AG09319 (cell line): ENCODE data around the gene ABCA1.

Experiments used
- DNase-seq: peaks from one replicate; pipeline ENCODE4 v3.0.0-alpha.2; 2010; ENCODE audit warnings: low read depth; ENCODE audit errors: extremely low read depth
- CTCF ChIP-seq: IDR thresholded peaks from 2 replicates; pipeline ENCODE4 v1.5.1; 2011; ENCODE audit warnings: low read depth, mild to moderate bottlenecking, inconsistent platforms, low read length, moderate library complexity

Gene ABCA1

GRCh38 chr9:104747245-104747564, 180.8 kb downstream of the ABCA1 start:
- TF ChIP-seq CTCF, result no peak
- DNase-seq, result no peak

GRCh38 chr9:104746798-104747197, 181.2 kb downstream of the ABCA1 start:
- no peak for TF ChIP-seq CTCF
- DNase-seq, result no peak

- DNase-seq, result no peak
- no peak for TF ChIP-seq CTCF
Measured at GRCh38 chr9:104746285-104746684, 181.7 kb downstream of the ABCA1 start.

GRCh38 chr9:104745852-104746251, 182.1 kb downstream of the ABCA1 start:
- no peak for TF ChIP-seq CTCF
- no peak for DNase-seq

GRCh38 chr9:104743376-104743985, 184.5 kb downstream of the ABCA1 start:
- DNase-seq, result peak; percentile 39
- TF ChIP-seq CTCF, result peak; percentile 66

GRCh38 chr9:104740621-104741020, 187.3 kb downstream of the ABCA1 start:
- DNase-seq, result no peak
- TF ChIP-seq CTCF, result no peak

- TF ChIP-seq CTCF, result no peak
- DNase-seq, result no peak
Measured at GRCh38 chr9:104738452-104738851, 189.5 kb downstream of the ABCA1 start.
